COLO668 (cell line): ENCODE results near the gene FIS1.
A peak's percentile ranks its signal among the peaks of the same experiment; 100 is the strongest.
"Not testable (repeated sequence)": the region's sequence is repeated elsewhere in the genome, so short reads cannot be mapped to it uniquely, and the experiment has no call there.

Experiments
- DNase-seq: peaks from one replicate; lab custom pipeline; 2025; ENCODE audit not compliant: unreplicated experiment; lab: John Stamatoyannopoulos, UW

FIS1 gene

DNA sequence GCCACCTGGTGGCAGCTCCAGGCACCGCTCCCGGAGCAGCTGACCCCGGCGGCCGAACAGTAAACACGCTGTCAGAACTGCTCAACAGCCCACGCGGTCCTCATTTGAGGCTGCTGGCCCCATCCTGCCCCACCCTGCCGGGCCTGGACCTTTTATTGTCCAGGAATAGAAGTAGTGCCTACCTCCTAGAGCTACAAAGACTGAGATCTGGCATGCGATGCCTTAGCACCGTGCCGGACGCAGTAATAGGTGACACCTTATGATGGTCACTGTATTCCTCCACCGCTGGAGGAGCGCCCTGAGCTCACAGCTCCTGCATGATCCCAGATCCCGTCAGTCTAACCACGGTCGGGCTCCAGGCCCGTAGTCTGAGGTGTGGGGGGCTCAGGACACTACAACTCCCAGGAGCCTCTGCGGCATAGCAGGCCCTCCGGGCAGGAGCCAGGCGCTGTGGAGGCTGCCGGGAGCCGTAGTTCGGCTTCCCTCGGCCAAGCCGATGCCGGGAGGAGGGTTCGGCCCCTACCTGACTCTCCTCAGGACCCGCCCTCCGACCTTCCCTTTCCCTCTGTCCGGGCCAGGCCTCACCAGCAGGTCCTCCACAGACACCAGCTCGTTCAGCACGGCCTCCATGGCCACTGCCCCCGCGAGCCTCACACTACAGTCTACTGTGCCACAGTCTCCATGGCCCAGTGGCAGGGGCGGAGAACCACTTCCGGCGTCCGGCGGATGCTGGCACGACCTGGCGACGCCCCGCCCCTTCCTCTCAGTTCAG is at the start of gene FIS1:
Gene FIS1, minus strand, starts transcription at position 707 of the 772 bp plus-strand sequence. Its CDS starts 77 bp downstream, at position 630.
- peak; percentile 96 for DNase-seq

DNA sequence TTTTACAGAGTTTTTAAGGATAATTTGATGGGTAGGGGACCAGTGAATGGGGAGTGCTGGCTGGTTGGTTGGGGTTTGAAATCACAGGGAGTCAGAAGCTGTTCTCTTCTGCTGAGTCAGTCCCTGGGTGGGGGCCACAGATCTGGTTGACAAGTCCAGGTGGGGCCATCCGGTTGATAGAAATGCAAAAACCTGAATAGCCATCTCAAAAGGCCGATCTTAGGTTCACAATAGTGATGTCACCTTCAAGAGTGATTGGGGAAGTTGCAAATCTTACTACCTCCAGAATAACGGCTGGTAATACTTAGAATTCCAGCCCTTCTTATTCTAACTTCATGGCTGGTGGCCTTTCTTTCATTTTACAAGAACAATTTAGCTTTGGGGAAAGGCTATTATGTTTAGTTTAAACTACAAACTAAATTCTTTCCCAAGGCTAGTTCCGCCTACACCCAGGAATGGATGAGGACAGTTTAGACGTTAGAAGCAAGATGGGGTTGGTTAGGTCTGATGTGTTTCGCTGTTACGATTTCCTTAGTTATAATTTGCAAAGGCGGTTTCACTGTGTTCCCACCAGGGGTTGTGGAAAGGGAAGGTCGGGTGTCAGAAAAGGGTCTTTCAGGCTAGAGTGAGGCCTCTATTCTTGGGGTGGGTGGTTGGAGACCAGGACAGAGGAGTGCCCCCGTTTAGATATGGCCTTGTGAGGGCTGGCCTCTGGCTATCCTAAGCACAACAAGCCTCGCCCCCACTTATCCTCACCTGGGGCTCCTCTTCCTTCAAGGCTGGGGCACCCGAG is 49.4 kb upstream of the FIS1 start:
- no peak for DNase-seq

DNA sequence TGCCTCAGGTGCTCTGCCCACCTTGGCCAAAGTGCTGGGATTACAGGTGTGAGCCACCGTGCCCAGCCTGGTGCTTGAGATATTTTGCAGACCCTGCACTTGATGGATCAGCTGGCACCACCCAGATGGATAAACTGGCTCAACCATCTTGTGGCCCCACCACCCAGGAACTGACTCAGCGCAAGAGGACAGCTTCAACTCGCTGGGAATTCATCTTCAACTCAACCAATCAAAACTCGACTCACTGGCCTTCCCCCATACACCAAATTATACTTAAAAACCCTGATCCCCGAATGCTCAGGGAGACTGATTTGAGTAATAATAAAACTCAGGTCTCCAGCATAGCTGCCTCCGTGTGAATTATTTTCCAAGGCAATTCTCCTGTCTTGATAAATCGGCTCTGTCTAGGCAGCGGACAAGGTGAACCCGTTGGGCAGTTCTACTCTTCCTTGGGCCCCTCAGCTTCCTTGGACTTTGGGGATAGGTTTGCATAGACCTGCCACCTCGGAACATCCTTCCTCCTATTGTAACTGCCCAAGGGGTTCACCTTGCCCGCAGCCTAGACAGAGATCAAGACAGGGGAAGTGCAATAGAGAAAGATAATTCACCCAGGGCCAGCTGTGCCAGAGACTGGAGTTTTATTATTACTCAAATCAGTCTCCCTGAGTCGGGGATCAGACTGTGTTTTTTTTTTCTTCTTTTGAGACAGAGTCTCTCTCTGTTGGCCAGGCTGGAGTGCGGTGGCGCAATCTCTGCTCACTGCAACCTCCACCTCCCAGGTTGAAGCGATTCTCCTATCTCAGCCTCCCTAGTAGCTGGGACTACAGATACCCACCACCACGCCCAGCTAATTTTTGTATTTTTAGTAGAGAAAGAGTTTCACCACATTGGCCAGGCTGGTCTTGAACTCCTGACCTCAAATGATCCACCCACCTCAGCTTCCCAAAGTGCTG is 48.5 kb upstream of the FIS1 start:
- DNase-seq: not testable (repeated sequence)

DNA sequence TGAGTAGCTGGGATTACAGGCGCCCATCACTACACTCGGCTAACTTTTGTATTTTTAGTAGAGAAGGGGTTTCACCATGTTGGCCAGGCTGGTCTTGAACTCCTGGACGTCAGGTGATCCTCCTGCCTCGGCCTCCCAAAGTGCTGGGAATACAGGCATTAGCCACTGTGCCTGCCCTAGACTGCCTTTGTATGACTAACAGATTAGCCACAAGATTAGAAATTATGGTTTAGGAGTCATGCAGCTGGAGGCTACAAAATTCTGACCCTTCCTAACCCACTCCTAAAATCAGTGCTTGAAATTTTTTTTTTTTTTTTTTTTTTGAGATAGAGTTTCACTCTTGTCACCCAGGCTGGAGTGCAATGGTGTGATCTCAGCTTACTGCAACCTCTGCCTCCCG is 47.7 kb upstream of the FIS1 start:
- DNase-seq: not testable (repeated sequence)

DNA sequence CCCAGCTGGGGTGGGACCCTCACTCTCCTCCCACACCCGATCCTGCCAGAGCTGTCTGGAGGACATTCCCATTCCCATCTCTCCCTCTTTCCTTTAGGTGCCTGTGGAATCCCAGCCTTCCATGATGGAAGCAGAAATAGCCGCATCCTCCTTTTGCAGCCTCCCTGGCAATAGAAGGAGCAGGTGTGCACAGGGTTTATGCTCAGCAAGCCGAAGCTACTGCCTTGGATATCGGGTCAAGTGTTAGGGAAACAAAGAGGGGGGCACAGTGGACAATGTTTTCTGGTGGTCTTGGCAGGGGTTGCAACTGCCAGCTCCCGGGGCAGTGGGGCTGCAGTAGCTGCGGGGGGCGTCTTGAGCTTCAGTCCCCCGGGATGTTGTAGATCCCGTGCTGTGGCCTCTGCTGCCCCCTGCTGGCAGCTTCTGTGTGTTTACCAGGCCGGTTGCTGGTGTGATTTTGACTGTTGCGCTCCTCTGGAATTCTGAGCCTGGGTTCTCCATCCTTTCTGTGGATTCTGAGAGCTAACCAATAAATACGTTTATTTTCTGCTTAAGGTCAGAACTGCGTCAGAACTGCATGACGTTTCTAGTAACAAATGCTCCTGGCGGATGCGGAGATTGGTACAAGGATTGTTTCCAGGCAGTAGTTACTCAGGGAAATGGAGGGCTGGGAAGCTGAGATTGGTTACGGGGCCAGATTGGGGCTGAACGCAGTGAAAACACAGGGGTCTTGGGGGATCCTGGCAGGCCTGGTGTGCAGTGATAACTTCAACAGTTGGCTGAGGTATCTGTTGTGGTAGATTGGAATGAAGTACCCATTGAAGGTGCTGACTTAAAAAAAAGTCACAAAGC is 45.5 kb upstream of the FIS1 start:
- DNase-seq: peak; percentile 49

DNA sequence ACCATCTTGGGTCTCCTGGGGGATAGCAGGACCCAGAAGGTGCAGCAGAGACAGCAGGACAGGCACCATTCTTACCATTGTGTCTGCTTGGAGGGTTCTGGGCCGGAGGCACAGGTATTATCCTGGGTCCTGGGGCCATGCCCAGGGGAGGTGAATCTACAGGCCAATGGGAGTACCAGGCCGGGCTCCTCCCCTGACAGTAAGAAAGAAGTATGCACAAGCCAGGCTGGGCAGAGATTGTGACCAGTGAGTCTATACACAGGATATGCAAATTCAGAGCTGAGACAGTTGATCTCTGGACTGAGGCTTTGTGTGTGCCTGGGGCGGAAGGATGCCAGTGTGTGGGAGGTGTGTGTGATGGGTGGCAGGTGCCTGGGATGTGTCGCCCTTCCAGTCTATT is 44.8 kb upstream of the FIS1 start:
- not testable (repeated sequence) for DNase-seq

DNA sequence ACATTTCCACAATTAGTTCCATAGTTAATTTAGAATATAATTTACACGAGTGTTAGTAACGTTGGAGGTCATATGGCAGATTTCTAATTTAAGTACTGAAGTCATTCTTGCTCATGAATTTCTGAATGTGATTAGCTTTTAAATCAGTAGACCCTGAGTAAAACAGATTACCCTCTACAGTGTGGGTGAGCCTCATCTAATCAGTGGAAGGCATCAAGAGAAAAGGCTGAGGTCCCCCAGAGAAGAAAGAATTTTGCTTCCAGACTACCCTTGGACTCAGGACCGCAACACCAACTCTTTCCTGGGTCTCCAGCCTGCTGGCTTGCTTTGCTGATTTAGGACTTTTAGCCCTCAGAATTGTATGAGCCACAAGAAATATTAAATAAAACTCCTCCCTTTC is 43.6 kb upstream of the FIS1 start:
- DNase-seq: no peak

DNA sequence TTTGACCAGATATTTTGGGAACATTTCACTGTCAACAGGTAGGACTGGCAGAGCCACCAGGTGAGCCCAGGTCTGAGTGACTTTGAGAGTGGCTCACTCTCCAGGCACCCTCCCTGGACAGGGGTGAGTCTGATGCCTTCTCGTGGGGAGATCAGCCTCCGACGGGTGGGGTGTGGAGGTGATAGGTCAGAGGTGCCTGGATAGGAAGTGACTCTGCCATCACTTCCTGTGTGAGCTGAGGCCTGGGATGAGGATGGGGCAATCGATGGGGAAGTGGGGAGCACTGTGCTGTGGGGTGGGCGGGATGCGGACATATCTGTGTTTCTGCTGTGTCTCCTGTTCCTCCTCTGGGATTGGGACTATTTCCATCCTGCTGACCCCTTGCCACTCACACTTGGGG is 42.2 kb upstream of the FIS1 start:
- DNase-seq: no peak

DNA sequence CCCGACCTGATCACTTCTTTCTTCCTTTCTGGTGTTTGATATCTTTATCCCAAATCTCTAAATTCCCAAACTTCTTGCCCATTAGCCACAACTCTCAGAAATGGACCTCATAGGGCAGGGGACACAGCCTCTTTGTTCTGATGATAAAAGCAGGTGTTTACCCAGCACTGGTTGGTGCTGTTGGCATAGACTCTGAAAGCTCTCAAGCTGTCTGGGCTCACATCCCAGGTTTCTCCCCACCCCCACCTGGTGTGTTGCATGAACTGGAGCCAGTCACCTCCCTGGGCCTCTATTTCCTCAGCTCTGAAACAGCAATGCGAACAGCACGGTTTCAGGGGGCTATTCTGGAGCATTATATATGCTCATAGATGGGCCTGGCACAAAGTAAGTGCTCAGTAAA is 41.0 kb upstream of the FIS1 start:
- not testable (repeated sequence) for DNase-seq

DNA sequence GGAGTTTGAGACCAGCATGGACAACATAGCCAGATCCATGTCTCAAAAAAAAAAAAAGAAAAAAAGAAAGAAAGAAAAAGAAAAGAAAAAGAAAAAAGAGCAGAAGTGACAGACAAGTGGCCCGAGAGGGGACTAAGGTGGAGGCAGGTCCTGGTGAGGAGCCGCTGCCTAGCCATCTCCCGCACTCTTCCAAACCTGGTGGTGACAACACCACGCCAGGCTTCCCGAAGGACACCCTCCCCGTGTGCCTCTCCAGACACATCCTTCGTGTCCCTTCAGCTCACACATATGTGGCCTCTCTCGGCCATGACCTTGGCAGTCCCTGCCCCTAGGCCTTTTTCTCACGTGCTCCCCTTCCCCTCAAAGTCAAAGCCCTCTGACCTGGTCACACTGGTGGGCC is 40.3 kb upstream of the FIS1 start:
- no peak for DNase-seq

DNA sequence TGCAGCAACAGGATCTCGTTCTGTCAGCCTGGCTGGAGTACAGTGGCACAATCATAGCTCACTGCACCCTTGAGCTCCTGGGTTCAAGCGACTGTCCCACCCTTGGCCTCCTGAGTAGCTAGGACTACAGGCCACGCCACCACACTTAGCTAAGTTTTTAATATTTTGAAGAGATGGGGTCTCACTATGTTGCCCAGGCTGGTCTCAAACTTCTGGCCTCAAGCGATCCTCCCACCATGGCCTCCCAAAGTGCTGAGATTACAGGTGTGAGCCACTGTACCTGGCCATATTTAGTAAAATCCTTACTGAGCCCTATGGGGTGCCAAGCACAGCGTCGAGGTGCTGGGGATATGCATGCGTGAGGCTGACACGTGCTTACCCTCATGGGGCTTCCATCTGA is 36.0 kb upstream of the FIS1 start:
- DNase-seq: not testable (repeated sequence)

DNA sequence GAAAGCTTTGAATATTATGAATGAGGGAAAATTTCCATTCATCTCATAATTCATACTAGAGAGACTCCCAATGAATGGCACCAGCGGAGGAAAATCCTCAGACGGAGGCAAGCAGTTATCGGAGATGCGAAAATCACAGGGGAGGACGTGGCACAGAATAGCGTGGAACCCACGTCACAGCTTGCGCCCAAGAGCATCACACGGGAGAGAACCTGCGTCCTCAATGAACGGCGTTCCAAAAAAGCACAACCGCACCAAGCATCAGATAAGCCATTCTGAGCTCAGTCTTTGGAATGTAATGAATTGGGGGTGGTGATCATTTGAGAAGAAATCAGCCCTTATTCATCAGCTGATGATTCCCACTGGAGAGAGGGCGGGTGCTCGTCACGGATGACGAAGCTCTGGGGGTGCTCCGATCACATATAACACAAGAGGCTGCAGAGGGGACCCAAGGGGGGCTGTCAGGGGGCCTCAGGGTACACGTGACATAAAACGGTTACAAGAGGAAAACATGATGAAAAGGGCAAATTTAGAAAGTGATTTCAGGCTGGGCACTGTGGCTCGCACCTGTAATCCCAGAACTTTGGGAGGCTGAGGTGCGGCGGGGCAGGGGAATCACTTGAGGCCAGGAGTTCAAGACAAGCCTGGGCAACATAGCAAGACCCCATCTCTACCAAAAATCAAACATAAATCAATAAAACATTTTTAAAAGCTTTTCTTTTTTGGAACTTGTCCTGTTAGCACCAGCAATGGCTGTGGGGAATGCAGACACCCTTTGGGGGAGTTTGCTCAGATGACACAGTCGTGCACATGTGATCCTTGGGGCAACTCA is 33.8 kb upstream of the FIS1 start:
- no peak for DNase-seq

DNA sequence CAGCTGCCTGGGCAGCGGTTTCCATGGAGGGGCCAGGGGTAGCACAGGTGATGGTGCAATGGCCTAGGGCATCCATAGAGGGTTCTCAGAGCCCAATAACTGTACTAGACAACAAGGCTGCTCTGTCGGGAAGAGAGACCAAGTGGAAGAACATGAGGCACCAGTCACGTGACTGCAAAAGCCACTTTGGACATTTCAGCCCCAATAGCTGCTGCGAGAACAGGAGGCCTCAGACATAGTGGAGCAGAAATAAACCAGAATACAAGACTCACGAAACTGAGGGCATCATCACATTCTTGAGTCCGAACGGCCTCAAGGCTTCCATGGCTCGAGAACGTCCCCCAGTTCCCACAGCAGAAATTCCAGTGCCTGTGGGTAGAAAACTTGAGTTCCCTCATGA is 32.3 kb upstream of the FIS1 start:
- no peak for DNase-seq

DNA sequence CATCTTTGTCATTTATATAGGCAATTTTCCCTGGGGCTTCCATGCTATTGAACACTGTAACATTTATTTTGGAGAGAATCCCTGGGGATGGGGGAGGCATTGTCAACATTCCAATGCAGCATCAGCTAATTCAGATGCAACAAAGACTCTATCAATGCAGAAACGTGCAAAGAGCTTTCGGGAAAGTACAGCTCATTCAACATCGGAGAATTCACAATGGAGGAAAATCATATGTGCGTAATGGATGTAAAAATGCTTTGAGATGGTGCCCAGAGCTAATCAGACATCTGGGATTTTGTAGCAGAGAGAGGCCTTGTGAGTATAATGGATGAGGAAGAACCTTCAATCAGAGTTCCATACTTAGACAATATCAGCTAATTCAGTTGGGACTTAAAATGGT is 28.3 kb upstream of the FIS1 start:
- no peak for DNase-seq

DNA sequence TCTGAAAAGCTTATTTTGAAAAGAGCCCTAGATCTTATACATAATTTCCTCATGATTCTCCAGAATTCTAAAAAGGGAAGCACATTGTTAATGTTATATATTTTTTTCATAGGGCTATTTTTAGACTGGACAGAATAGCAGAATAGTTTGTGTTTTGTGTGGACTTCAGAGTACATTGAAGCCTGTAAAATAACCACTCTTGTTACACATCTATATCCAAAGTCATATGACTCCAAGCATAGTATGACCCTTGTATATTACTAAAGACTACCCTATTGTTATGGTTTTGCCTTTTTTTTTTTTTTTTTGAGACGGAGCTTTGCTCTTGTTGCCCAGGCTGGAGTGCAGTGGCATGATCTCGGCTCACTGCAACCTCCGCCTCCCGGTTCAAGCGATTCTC is 26.1 kb upstream of the FIS1 start:
- no peak for DNase-seq

DNA sequence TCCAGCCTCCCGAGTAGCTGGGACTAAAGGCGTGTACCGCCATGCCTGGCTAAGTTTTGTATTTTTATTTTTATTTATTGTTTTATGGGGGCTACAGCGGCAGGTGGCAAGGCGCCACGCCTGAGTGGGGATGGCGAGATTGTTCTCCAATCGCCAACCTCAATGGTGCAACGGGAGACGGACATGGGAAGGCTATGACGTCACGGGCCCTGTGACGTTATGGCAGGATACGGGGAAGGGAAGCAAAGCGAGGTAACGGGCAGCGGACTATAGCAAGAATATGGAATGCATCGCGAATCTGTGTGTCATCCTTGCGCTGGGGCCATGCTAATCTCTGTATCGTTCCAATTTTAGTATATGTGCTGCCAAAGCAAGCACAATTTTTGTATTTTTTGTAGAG is 24.8 kb upstream of the FIS1 start:
- DNase-seq: no peak

DNA sequence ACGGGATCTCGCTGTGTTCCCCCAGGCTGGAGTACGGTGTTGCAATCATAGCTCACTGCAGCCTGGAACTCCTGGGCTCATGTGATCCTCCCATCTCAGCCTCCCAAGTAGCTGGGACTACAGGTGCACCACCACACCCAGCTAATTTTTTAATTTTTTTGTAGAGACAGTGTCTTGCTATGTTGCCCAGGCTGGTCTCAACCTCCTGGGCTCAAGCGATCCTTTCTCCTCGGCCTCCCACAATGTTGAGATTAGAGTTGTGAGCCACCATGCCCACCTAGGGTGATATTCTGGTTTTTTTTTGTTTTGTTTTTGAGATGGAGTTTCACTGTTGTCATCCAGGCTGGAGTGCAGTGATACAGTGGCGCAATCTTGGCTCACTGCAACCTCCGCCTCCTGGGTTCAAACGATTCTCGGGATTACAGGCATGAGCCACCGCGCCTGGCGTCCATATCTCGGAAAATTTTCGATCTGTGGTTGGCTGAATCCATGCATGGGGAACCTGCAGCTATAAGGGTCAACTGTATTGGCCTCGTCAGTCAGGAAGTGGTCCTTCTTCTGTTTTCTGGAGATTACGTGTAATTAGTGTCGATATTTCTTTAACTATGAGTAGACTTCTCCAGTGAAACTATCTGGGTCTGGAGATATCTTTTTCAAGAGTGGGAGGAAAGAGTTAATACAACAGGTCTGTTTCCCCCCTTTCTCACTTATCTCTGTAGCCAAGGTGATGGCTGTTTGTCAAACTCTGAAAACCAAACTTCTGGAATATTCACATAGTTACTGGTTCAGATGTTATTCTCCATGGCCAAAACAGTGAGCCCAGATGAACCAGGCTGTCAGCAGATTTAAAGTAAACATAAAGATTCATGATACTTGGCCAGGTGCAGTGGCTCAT is 21.0 kb upstream of the FIS1 start:
- no peak for DNase-seq

DNA sequence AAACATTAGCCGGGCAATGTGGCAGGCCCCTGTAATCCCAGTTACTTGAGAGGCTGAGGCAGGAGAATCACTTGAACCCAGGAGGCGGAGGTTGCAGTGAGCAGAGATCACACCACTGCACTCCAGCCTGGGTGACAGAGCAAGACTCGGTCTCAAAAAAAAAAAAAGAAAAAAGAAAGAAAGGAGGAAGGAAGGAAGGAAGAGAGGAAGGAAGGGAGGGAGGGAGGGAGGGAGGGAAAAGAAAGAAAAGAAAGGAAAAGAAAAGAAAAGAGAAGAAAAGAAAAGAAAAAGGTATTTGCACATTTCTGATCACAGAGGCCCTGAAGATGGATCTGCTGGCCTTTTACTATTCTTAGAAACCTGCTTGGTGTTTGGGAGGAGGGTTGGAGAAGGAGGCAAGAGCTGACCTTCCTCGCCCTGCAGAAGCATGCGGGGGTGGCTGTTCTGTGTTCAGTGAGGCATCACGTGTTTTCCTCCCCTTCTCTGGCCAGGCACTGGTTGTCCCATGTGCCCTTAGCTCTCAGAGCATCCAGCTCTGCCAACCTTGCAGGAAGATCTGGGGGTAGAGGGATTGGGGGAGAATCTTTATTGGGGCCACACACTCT is 19.3 kb upstream of the FIS1 start:
- not testable (repeated sequence) for DNase-seq
